ENCODE results near the gene KCTD11. TPM values are rescaled to one million over a fixed set of nuclear protein-coding genes. Genes with fewer than 3 reads are reported as not detected.

Gene KCTD11
- total RNA-seq, 1 donor from 2014 or later: 7.9 TPM

- no peak for TF ChIP-seq CTCF (conservative IDR thresholded peaks at IDR 0.05)
- H3K4me1 Mint-ChIP-seq: peaks cover 51% of the 10 kb centered on the region
- peak overlapping the region; percentile 32 for H3K27ac Mint-ChIP-seq (ENCODE audit: unreplicated experiment)
- peaks cover 29% of the 10 kb centered on the region for H3K36me3 Mint-ChIP-seq (ENCODE audit: low read depth)
- no peak for DNase-seq (ENCODE audit: low read depth, low spot score)
- H3K27me3 Mint-ChIP-seq (ENCODE audit: low read depth): peaks cover 9% of the 10 kb centered on the region
- H3K4me3 Mint-ChIP-seq: peak overlapping the region; percentile 99
- no peaks in the 10 kb centered on the region for H3K9me3 Mint-ChIP-seq
Measured at GRCh38 chr17:7313890-7314718, 37.9 kb upstream of the KCTD11 start.

GRCh38 chr17:7314719-7315569 is 37.0 kb upstream of the KCTD11 start, which contains the start of gene GPS2:
GPS2 (minus strand) TSS chr17:7315360; CDS start chr17:7315052, 308 bp downstream.
- H3K4me1 Mint-ChIP-seq: peaks cover 43% of the 10 kb centered on the region
- no peaks in the 10 kb centered on the region for H3K9me3 Mint-ChIP-seq
- peak within 1 kb of the TSS; percentile 75 for H3K27ac Mint-ChIP-seq (ENCODE audit: unreplicated experiment)
- H3K27me3 Mint-ChIP-seq (ENCODE audit: low read depth): peaks cover 9% of the 10 kb centered on the region
- no peak for TF ChIP-seq CTCF (conservative IDR thresholded peaks at IDR 0.05)
- peaks cover 23% of the 10 kb centered on the region for H3K36me3 Mint-ChIP-seq (ENCODE audit: low read depth)
- peak; percentile 86 for DNase-seq (ENCODE audit: low read depth, low spot score)
- peak within 1 kb of the TSS; percentile 99 for H3K4me3 Mint-ChIP-seq

GRCh38 chr17:7315570-7316235 is 36.3 kb upstream of the KCTD11 start:
- Mint-ChIP-seq H3K4me1 (peaks cover 35% of the 10 kb centered on the region), H3K36me3 (ENCODE audit: low read depth) (peaks cover 16% of the 10 kb centered on the region), H3K4me3 (peak overlapping the region; percentile 92), H3K27ac (ENCODE audit: unreplicated experiment) (peak overlapping the region; percentile 75), H3K9me3 (no peaks in the 10 kb centered on the region), H3K27me3 (ENCODE audit: low read depth) (peaks cover 9% of the 10 kb centered on the region)
- DNase-seq (ENCODE audit: low read depth, low spot score): no peak
- no peak for TF ChIP-seq CTCF (conservative IDR thresholded peaks at IDR 0.05)

GRCh38 chr17:7317161-7317803 is 34.7 kb upstream of the KCTD11 start:
- no peaks in the 10 kb centered on the region for H3K9me3 Mint-ChIP-seq
- TF ChIP-seq CTCF (conservative IDR thresholded peaks at IDR 0.05): no peak
- H3K36me3 Mint-ChIP-seq (ENCODE audit: low read depth): peaks cover 12% of the 10 kb centered on the region
- no peak for DNase-seq (ENCODE audit: low read depth, low spot score)
- peaks cover 7% of the 10 kb centered on the region for H3K27me3 Mint-ChIP-seq (ENCODE audit: low read depth)
- peak overlapping the region; percentile 82 for H3K4me3 Mint-ChIP-seq
- peak overlapping the region; percentile 12 for H3K27ac Mint-ChIP-seq (ENCODE audit: unreplicated experiment)
- H3K4me1 Mint-ChIP-seq: peaks cover 27% of the 10 kb centered on the region
